Superior temporal gyrus (tissue), 1 donor: ENCODE results near the gene CACNA1B.

Source experiments
- DNase-seq: peaks from one replicate; pipeline ENCODE4 v3.0.0-alpha.2; 2016; ENCODE audit errors: extremely low spot score

CACNA1B gene

DNA sequence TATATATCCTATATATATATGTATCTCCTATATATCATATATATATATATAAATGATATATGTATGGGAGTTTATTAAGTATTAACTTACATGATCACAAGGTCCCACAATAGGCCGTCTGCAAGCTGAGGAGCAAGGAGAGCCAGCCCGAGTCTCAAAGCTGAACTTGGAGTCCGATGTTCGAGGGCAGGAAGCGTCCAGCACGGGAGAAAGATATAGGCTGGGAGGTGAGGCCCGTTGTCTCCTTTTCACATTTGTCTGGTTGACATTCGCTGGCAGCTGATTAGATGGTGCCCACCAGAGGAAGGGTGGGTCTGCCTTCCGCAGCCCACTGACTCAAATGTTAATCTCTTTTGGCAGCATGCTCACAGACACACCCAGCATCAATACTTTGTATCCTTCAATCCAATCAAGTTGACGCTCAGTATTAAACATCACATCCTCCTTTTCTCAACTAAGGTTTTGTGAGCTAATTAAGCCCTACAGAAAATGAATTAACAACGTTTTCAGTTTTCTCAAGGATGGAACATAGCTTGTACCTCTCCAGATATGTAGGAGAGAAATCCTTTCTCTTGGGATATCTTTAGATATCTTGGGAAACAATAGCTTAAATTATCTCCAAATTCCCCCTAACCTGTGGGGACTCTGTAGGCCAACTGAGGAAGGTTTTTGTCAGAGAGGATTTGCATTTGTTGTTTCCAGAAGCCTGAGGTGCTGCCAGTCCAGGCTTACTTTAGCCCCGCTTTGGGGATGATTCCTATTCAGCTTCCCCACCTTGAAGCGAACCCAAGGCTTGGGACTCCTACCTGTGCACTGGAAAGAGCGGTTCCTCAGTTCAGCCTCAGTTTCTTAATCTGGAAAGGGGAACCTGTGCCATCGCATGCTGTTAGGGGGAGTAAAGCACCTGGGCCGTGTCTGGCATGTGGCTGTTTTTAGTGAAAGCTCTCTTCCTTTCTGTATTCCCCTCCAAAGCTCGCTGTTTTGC is 163.2 kb downstream of the CACNA1B start:
- no peak for DNase-seq

GRCh38 chr9:138042146-138042545 is 164.6 kb downstream of the CACNA1B start:
- DNase-seq, result no peak

- DNase-seq, result no peak
These were observed 165.1 kb downstream of the CACNA1B start for GRCh38 chr9:138042640-138043039.

GRCh38 chr9:138043061-138043410 is 165.5 kb downstream of the CACNA1B start:
- DNase-seq, result no peak

GRCh38 chr9:138043411-138044345 is 166.1 kb downstream of the CACNA1B start:
- no peak for DNase-seq

DNA sequence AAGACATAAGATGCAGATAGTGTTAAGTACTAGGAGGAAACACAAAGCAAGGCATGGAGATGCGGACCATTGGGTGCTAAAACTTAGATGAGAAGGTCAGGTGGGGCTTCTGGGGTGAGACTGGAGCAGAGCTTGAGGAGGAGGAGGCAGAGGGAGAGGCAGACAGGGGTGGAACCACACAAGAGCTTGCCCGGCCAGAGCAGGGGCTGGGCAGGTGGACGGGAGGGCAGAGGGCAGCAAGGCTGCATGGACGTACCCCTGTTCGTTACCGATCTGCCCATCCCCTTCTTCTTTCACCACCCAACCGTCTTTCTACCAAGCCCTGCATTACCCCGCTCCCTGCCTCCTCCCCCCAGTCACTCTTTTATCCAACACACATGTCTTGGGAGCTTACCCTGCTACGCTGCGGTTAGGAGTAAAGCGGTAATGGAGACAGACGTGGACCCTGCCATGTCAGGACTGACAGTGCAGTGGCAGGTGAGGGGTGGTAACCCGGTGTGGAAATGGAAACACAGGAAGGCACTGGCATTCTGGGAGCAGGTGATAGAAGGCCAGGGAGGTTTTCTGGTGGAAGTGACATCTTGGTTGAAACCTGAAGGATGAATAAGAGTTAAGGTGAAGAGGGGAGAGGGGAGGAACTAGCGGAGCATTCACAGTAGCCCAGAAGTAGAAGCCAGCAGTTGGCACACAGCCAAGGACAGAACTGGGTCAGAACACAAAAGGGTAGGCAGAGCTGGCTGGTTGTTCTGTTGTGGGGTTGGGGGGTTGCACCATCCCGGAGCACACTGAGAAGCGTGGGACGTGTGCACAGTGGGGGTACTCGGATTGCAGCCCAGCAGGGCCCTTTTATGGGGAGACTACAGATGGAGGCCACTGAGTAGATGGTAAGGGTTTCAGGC is 167.2 kb downstream of the CACNA1B start:
- peak; percentile 46 for DNase-seq

DNA sequence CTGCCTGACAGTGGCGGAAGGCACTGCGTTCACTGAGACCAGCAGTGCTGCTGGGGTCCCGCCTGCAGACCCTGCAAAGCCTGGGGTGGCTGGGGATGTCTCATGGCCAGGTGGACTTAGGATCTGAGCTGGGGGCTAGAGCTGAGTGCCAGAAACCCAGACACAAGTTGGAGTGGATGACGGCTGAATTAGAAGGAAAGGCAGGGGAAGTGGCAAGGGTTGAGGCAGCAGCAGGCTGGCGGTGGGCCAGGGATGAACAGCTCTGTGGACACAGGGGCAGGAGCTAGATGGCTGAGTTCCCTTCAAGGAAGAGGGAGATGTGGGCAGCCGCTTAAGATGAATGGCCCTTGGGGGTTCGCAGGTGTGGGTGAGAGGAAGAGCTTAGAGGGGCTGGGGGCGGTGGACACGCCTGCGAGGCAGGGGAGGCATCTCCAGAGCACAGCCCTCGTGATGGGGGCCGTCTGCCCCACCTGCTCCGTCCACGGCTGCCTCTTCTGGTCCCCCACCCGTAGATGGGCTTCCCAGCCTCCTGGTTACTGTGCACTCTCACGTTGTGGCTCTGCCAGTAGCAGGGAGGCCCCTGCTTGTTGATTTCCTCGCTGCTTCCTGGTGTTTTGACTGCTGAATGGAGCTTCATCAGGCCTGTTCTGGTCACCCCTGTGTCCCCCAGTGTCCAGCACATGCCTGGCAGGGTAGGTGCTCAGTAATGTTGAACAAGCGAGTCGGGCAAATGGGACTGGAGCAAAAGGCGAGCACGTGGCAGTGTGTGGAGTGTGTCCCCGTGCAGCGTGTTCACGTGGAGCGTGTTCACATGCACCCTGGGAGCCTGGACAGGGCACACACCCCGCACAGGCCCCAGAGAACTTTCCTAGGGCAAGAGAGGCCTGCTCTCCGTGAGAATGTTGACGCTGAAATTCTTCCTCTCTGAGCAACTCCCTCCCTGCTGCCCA is 168.2 kb downstream of the CACNA1B start:
- DNase-seq, result no peak

GRCh38 chr9:138046641-138047301 is 169.2 kb downstream of the CACNA1B start:
- DNase-seq, result no peak

GRCh38 chr9:138047469-138048040 is 170.0 kb downstream of the CACNA1B start:
- no peak for DNase-seq

DNA sequence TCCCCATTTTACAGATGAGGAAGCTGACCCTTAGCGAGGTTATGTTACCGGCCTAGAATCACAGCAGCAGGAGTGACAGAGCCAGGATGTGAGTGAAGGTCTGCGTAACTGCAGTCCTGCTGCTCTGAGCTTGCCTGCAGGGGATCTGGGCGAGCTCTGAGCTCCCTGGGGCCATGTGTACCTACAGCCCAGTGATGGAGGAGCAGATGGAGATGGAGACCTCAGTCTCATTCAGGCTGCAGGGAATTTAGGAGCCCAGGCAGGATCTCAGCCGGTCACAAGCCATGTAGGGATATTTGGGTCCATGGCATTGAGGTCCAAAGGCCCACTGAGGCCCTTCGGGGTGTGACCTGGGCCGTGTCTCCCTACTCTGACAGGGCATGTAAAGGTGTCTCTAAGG is 170.6 kb downstream of the CACNA1B start:
- DNase-seq, result no peak

DNA sequence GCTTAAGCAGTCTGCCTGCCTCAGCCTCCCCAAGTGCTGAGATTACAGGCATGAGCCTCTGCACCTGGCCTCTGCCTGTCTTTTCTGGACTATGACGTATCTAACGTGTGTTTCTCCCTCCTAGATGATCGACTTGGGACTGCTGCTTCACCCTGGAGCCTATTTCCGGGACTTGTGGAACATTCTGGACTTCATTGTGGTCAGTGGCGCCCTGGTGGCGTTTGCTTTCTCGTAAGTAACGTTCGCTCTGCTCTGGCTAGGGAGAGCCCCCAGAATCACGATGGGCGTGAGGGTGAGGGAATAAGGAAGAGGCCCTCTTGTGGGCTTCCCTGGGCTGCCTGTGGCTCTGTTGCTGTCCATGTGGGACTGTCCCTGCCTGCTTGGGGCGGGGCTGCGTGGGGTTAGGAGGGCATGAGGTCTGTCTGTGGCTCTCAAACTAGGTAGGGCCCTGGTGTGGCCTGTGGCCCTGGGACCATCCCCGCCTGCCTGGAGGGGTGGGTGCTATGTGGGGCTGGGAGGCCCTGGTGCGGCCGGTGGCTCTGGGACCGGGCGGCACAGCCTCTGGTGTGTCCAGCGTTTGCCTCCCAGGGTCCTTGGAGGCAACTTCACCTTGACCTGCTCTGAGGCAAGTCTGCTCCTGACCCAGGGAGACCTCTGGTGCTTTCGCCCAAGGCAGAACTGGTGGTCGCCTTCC is 171.7 kb downstream of the CACNA1B start:
- DNase-seq, result no peak

DNA sequence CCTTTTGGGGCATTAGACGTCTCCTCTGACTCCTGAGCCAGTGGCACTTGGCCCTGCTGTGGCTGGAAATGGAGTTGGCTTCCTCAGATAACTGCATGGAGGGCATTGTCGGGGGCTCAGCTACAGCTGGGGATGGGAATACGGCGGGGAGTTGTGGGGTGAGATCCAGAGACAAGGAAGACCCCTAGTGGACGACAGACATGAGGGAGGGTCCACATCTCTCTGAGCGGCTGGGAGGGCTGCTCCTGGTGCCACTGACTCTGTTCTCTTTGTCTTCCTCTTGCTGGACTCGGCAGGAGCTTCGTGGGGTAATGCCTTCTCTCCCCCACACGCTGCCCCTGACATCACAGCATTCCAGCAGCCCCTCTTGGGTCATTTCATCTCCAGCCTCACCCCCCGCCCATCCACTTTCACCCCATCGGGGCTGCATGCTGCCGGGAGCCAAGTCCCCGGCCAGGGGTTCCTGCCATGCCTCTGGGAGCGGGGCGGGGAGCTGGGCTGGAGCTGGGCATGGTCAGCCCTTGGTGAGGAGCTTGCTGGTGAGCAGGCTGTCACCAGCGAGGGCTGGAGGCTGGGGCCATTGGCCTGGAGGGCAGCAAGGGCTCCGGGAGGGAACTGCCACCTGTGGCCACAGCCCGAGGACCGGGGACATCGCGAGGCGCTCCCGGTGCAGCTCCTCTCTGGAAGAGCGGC is 172.3 kb downstream of the CACNA1B start:
- DNase-seq, result no peak

DNA sequence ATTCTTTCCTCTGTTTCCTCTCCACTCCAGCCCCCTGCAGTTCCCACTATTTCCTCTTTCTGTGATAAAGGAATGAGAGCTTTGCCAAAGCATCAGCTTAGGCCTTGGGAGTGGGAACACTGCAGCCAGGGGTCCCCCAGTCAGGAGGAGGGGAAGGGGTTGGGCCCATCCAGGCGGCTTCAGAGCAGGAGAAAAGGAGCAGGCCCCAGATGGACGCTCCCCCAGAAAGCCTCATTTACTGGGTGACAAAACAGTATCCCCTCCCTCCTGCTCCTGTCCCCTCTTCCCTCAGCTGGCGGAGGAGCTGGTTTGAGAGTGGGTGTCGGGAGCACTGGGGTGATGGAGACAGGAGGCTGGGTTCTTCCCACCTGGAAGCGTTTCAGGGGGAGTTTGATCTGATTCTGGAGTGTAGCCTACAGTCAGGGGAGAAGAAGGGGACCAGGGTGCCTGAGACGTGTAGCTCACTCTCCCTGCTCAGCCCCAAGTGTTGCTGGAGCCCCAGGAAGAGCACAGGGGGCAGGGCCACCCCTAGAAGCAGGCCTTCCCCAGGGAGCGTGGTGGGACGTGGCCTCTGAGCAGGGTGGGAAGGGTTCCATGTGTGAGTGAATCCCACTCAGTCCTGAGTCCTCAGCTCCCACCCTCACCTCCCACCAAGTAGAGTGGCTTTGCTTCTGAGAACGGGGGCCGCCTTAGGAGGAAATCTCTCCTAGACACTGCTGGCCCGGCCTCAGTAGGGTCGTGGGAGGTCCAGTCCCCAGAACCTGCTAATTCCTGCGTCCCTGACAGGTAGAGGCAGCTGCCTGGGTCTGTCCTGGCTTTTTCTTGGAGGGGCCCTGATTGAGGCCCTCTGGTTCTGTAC is 173.1 kb downstream of the CACNA1B start:
- DNase-seq, result no peak

DNA sequence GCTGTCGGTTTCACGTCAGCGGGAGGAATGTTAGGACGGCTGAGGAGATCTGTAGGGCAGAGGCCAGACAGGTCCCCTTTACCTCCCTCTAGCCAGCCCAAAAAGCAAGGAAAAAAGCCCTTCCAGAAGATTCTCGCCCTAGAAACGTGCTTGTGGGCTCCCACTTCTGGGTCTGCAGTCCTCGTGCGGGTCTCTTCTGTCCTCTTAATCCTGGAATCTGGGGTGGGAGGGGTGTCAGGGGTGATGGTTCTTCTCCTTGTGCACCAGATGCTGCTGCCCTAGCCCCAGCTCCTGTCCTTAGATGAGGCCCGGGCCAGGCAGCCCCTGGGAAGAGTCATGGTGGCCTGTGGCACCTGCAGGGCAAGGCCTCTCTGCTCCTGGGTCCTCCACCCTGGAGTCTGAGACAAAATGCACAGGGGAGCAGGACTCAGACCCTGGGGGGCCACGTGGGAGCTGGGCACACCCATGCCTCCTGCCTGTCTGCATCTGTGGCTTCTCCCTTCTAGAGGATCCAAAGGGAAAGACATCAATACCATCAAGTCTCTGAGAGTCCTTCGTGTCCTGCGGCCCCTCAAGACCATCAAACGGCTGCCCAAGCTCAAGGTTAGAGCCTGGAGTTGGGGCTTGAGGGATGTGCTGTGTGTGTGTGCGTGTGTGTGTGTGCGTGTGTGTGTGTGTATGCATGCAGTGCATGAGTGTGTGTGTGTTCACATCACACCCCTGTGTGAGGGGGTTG is 174.2 kb downstream of the CACNA1B start:
- DNase-seq, result no peak

DNA sequence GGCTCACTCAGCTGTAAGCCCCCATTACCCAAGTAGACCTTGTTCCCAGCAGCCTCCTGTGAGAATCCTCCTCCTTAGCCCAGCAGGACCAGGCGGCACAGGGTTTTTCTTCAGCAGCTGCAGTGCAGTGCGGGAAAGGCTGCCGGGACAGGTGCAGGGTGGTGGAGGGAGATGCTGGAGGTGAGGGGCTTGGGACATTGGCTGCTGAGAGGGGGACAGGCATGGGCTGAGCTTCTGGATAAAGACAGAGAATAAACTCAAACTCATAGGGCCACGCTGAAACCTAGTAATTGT is 174.7 kb downstream of the CACNA1B start:
- no peak for DNase-seq

DNA sequence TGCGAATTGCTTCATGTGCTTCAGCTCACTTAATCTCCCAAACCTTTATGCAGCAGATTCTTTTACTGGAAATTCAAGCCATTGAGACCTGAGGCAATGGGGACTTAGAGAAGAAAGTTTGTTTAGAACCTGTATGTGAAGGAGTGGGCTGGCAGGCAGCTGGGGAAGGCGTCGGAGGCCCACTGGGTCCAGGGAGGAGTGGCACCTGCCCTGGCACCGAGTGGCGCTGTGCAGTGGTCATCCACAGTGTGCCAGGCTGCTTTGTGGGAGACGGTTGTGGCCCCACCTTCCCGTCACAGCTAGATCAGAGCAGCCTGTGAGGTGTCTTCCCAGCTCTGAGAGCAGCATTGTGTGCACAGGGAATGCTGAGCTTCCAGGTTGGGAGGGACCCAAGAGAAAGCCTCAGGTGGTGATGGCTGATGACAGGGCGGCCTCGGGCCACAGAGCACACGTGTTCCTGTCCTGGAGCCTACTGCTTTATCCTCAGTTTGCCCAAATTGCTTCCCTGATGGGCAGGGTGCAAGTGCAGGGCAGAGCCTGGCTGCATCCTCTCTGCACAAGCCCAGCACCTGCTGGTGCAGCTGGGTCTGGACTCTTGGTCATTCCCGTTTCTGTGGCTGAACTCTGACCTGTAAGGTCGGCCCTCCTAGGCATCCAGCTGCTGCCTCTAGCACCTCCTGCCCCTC is 175.2 kb downstream of the CACNA1B start:
- no peak for DNase-seq
